GM13976 (cell line): ENCODE data around the gene PDE4D.

Experiments used
- DNase-seq: peaks from one replicate; pipeline ENCODE4 v3.0.0; 2012; ENCODE audit warnings: low spot score
- CTCF ChIP-seq: IDR thresholded peaks from 2 replicates; pipeline ENCODE4 v1.5.1; 2012; ENCODE audit warnings: borderline replicate concordance, mild to moderate bottlenecking; ENCODE audit not compliant: insufficient read depth; ENCODE audit errors: extremely low read depth, missing control alignments, control extremely low read depth
- in situ Hi-C: fragments of 300-500 bp; cut with MboI; formaldehyde crosslinking; loops from one replicate; pipeline ENCODE4 v1.12.0; 2022; ENCODE audit warnings: low sequenced_read_pairs, mixed read lengths, inconsistent platforms; ENCODE audit not compliant: unreplicated experiment

The PDE4D gene

GRCh38 chr5:59528202-59528862, 365.2 kb downstream of the PDE4D start:
- DNase-seq: no peak
- in situ Hi-C loops: no loop called here
- no peak for TF ChIP-seq CTCF

DNA sequence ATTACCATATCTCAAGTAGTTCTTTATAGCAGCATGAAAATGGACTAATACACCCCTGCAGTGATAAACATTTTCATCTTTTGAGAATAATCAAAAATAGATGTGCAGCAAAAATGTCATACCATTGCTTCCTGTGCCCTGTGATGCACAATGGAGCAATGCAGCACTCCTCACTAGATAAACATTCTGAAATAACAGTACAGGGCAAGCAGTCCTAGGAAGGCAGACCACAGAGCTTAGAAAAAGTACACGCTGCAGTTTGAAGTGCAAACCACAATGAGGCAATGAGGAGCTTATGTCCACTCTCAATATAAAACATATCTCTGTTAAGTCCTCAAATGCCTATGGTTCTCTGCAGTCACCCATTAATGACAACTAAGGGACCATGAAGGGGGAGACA, 367.6 kb downstream of the PDE4D start:
- no peak for TF ChIP-seq CTCF
- DNase-seq: no peak
- in situ Hi-C loops: no loop called here

DNA sequence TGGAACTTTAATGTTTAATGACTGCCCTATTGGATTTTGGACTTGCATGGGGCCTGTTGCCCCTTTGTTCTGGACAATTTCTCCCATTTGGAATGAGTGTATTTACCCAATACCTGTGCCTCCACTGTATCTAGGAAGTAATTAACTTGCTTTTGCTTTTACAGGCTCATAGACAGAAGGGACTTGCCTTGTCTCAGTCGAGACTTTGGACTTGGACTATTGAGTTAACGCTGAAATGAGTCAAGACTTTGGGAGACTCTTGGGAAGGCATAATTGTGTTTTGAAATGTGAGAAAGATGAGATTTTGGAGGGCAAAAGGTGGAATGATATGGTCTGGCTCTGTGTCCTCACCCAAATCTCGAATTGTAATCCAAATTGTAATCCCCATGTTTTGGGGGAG, 368.2 kb downstream of the PDE4D start:
- in situ Hi-C loops: no loop called here
- TF ChIP-seq CTCF: no peak
- no peak for DNase-seq

- in situ Hi-C loops: no loop called here
- DNase-seq: no peak
- no peak for TF ChIP-seq CTCF
Measured at GRCh38 chr5:59522201-59522831, 371.2 kb downstream of the PDE4D start.

GRCh38 chr5:59521476-59521875, 372.1 kb downstream of the PDE4D start:
- in situ Hi-C loops: no loop called here
- TF ChIP-seq CTCF: no peak
- DNase-seq: no peak

DNA sequence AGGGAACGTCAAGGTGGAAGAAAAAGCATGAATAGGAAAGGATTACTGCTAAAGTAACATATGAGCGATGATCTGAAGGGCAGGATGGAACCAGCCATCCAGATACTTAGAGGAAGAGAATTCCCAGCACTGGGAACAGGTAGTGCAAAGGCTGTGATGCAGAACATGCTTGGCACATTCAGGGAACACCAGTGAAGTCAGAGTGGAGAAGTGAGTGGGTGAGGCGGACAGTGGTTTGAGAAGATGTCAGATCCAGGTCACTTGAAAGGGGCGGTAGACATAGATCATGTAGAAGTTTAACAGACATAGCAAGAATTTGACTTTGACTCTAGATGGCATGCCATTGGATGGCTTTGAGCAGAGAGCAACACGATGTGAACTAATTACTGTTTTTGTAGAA, 374.2 kb downstream of the PDE4D start:
- no peak for TF ChIP-seq CTCF
- in situ Hi-C loops: loop anchor here (10.0 kb wide), 1 partner anchor 145 kb away; no protein-coding TSS in a partner anchor
- no peak for DNase-seq
